Retinal pigment epithelial cell (primary cell): ENCODE data around the gene PARP14.

ENCODE experiments used
- DNase-seq: peaks from one replicate; pipeline ENCODE4 v3.0.0-alpha.2; 2010; ENCODE audit warnings: low read depth
- H3K4me3 ChIP-seq: 2 replicates; pipeline ENCODE4 v1.5.1; 2011; ENCODE audit warnings: mild to moderate bottlenecking, low read length, control low read depth, moderate library complexity
- TF ChIP-seq, protein P1 (sequence below): conservative IDR thresholded peaks from 2 replicates; pipeline ENCODE4 v1.5.1; 2011; ENCODE audit warnings: low read depth, low read length, control low read depth, inconsistent platforms

PARP14 gene

GRCh38 chr3:122776675-122777468 is 96.2 kb downstream of the PARP14 start:
- TF ChIP-seq, protein P1, sequence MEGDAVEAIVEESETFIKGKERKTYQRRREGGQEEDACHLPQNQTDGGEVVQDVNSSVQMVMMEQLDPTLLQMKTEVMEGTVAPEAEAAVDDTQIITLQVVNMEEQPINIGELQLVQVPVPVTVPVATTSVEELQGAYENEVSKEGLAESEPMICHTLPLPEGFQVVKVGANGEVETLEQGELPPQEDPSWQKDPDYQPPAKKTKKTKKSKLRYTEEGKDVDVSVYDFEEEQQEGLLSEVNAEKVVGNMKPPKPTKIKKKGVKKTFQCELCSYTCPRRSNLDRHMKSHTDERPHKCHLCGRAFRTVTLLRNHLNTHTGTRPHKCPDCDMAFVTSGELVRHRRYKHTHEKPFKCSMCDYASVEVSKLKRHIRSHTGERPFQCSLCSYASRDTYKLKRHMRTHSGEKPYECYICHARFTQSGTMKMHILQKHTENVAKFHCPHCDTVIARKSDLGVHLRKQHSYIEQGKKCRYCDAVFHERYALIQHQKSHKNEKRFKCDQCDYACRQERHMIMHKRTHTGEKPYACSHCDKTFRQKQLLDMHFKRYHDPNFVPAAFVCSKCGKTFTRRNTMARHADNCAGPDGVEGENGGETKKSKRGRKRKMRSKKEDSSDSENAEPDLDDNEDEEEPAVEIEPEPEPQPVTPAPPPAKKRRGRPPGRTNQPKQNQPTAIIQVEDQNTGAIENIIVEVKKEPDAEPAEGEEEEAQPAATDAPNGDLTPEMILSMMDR = no peak
- no peak for DNase-seq
- no peak overlapping the region for H3K4me3 ChIP-seq

DNA sequence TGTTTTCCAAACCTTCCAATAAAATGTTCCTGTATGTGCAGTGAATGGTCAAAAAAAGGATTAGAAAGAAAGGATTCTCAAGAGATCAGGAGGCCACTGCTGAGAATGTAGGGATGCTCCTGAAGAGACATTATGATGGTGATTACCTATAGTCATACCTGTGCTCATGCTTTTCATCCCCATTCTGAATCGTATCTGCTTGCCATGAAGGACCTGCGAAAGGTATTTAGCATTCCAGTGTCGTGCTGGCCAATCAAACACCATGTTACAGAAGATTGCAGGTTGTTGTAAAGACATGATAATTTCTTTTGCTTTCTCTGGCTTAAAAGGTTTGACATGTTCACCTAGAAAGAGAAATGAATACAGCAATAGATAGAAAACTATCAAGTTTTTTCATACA is 96.9 kb downstream of the PARP14 start:
- no peak for DNase-seq
- no peak overlapping the region for H3K4me3 ChIP-seq
- TF ChIP-seq, protein P1 = no peak
